Left ventricle myocardium inferior (tissue), 1 donor: ENCODE data around the gene BCO1. TPM values are rescaled to one million over a fixed set of nuclear protein-coding genes. Genes with fewer than 3 reads are reported as not detected.

Source experiments
- DNase-seq: peaks from one replicate; pipeline ENCODE4 v3.0.0-alpha.2; 2020
- H3K27ac ChIP-seq: fragments of 200-600 bp; replicated peaks from 2 replicates; pipeline ENCODE4 v1.8.0; 2021
- H3K27me3 ChIP-seq: fragments of 200-600 bp; 2 replicates; pipeline ENCODE4 v1.8.0; 2021; ENCODE audit warnings: low read depth
- H3K36me3 ChIP-seq: fragments of 200-600 bp; 2 replicates; pipeline ENCODE4 v1.8.0; 2021
- H3K4me1 ChIP-seq: fragments of 200-600 bp; 2 replicates; pipeline ENCODE4 v1.8.0; 2021
- H3K4me3 ChIP-seq: fragments of 200-600 bp; 2 replicates; pipeline ENCODE4 v1.8.0; 2021; ENCODE audit warnings: mild to moderate bottlenecking, moderate library complexity
- H3K9me3 ChIP-seq: fragments of 200-600 bp; replicated peaks from 2 replicates; pipeline ENCODE4 v1.8.0; 2021
- CTCF ChIP-seq: fragments of 200-600 bp; IDR thresholded peaks from 2 replicates; pipeline ENCODE4 v1.8.0; 2021; ENCODE audit warnings: antibody characterized with exemption, mild to moderate bottlenecking, borderline replicate concordance
- intact Hi-C: fragments of 100-400 bp; cut with micrococcal nuclease; formaldehyde crosslinking; loops from one replicate; pipeline ENCODE4 v1.11.0; 2022
- total RNA-seq: library from RNA; stranded (reverse); fragmentation: NEBNext Ultra II Directional; extraction: Animal tissue kit (Norgen Biotek cat#: 25700); gene quantifications from one replicate; pipeline ENCODE4 v1.2.1, GENCODE V29; 2021
- donor health status: DM: no; HTN: yes; CAD: no; lungs with severe emphysema.

BCO1 gene
- total RNA-seq, 1 donor from 2014 or later: not detected

GRCh38 chr16:81313701-81314602, 75.5 kb downstream of the BCO1 start:
- intact Hi-C loops: no loop called here
- Histone ChIP-seq H3K9me3 (no peaks in the 10 kb centered on the region), H3K4me1 (peaks cover 62% of the 10 kb centered on the region), H3K27ac (peak overlapping the region; percentile 95), H3K27me3 (no peaks in the 10 kb centered on the region), H3K4me3 (peak overlapping the region; percentile 93), H3K36me3 (no peaks in the 10 kb centered on the region)
- TF ChIP-seq CTCF: no peak
- DNase-seq: no peak

GRCh38 chr16:81314603-81315270, 76.2 kb downstream of the BCO1 start, which contains the start of gene GAN:
Gene GAN (plus strand): TSS chr16:81314962. CDS start chr16:81315114, 152 bp downstream.
- DNase-seq: peak; percentile 96
- H3K27me3 ChIP-seq: no peaks in the 10 kb centered on the region
- H3K27ac ChIP-seq: peak within 1 kb of the TSS; percentile 95
- intact Hi-C loops: no loop called here
- H3K4me1 ChIP-seq: peaks cover 69% of the 10 kb centered on the region
- TF ChIP-seq CTCF: no peak
- H3K36me3 ChIP-seq: no peaks in the 10 kb centered on the region
- peak within 1 kb of the TSS; percentile 93 for H3K4me3 ChIP-seq
- no peaks in the 10 kb centered on the region for H3K9me3 ChIP-seq

GRCh38 chr16:81315271-81316175, 77.0 kb downstream of the BCO1 start:
- intact Hi-C loops: no loop called here
- Histone ChIP-seq H3K36me3 (no peaks in the 10 kb centered on the region), H3K27me3 (no peaks in the 10 kb centered on the region), H3K9me3 (no peaks in the 10 kb centered on the region), H3K27ac (peak overlapping the region; percentile 95), H3K4me1 (peaks cover 73% of the 10 kb centered on the region), H3K4me3 (peak overlapping the region; percentile 93)
- peak; percentile 58 for DNase-seq
- no peak for TF ChIP-seq CTCF

GRCh38 chr16:81316176-81316496, 77.6 kb downstream of the BCO1 start:
- Histone ChIP-seq H3K4me3 (peak overlapping the region; percentile 93), H3K4me1 (peaks cover 73% of the 10 kb centered on the region), H3K27me3 (no peaks in the 10 kb centered on the region), H3K27ac (peak overlapping the region; percentile 95), H3K36me3 (no peaks in the 10 kb centered on the region), H3K9me3 (no peaks in the 10 kb centered on the region)
- no peak for TF ChIP-seq CTCF
- intact Hi-C loops: no loop called here
- DNase-seq: no peak

- Histone ChIP-seq H3K9me3 (no peaks in the 10 kb centered on the region), H3K4me3 (no peak overlapping the region), H3K4me1 (peaks cover 70% of the 10 kb centered on the region), H3K27me3 (no peaks in the 10 kb centered on the region), H3K36me3 (no peaks in the 10 kb centered on the region), H3K27ac (peak overlapping the region; percentile 43)
- no peak for DNase-seq
- intact Hi-C loops: no loop called here
- TF ChIP-seq CTCF: no peak
Observed at GRCh38 chr16:81318711-81319110, 80.2 kb downstream of the BCO1 start.
